Skeletal muscle tissue (tissue), 4 donors: ENCODE measurements around the gene KEAP1. TPM values are rescaled to one million over a fixed set of nuclear protein-coding genes. Genes with fewer than 3 reads are reported as not detected.
"Not testable (repeated sequence)": the region's sequence is repeated elsewhere in the genome, so short reads cannot be mapped to it uniquely, and the experiment has no call there.

ENCODE experiments used
- H3K27ac ChIP-seq: one replicate; pipeline ENCODE4 v1.7.0; 2013; ENCODE audit warnings: mild to moderate bottlenecking, low read depth, low read length, inconsistent platforms
- H3K27me3 ChIP-seq, 3 donors: one replicate each; pipeline ENCODE4 v1.7.0; 2013; ENCODE audit warnings: low read length in 3 of 3; ENCODE audit not compliant: control insufficient read depth in 3 of 3, insufficient read depth in 3 of 3
- H3K36me3 ChIP-seq, 3 donors: one replicate each; pipeline ENCODE4 v1.7.0; 2013; ENCODE audit warnings: low read length in 3 of 3; ENCODE audit not compliant: control insufficient read depth in 3 of 3, insufficient read depth in 3 of 3
- H3K4me1 ChIP-seq, 3 donors: one replicate each; pipeline ENCODE4 v1.7.0; 2013; ENCODE audit warnings: low read length in 3 of 3, mild to moderate bottlenecking in 3 of 3; ENCODE audit not compliant: control insufficient read depth in 3 of 3, insufficient read depth in 3 of 3
- H3K4me3 ChIP-seq, 3 donors: one replicate each; pipeline ENCODE4 v1.7.0; 2013; ENCODE audit warnings: low read length in 3 of 3
- H3K9ac ChIP-seq, 3 donors: one replicate each; pipeline ENCODE4 v1.7.0; 2013; ENCODE audit warnings: low read length in 3 of 3, mild to moderate bottlenecking in 3 of 3, moderate library complexity in 2 of 3, low read depth in 1 of 3
- H3K9me3 ChIP-seq, 3 donors: one replicate each; pipeline ENCODE4 v1.7.0; 2013; ENCODE audit warnings: low read length in 3 of 3; ENCODE audit not compliant: control insufficient read depth in 3 of 3
- total RNA-seq: library from RNA; depleted of rRNA; stranded (reverse); fragments of >200 nt; gene quantifications from one replicate; pipeline ENCODE4 v1.2.3, GENCODE V29; 2014
- donor health status: Osteomylitis.

The KEAP1 gene
- total RNA-seq, 1 donor from 2014 or later: 60.0 TPM

GRCh38 chr19:10471909-10472308 lies 31.2 kb downstream of the KEAP1 start:
- no peak overlapping the region for H3K9ac ChIP-seq
- H3K27me3 ChIP-seq: no peaks in the 10 kb centered on the region
- H3K36me3 ChIP-seq: peaks cover 5 to 6% (median 5%) of the 10 kb centered on the region in 3 donors
- H3K9me3 ChIP-seq: no peaks in the 10 kb centered on the region
- no peak overlapping the region for H3K27ac ChIP-seq
- H3K4me1 ChIP-seq: no peaks in the 10 kb centered on the region
- H3K4me3 ChIP-seq: no peak overlapping the region

DNA sequence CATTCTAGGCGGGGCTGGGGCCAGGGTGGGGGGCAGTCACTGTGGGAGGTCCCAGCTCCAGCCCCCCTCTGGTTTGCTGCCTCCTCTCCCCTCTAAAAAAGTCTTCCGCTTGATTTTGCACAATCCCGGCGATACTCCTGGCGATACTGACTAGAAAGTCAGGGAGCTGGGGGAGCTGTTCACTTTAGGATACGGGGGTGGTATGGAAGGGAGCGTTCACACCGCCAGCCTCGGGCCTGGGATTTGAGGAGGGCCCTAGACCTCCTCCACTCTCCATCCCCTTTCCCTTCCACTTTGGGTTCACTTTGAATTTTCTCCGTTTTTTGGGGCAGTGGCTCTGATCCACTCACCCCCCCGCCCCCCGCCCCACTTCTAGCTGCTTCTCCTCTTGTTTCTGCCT lies 35.0 kb downstream of the KEAP1 start:
- H3K27ac ChIP-seq: no peak overlapping the region
- no peak overlapping the region for H3K9ac ChIP-seq
- H3K27me3 ChIP-seq: no peaks in the 10 kb centered on the region
- no peaks in the 10 kb centered on the region for H3K9me3 ChIP-seq
- no peak overlapping the region for H3K4me3 ChIP-seq
- peaks cover 15 to 20% (median 16%) of the 10 kb centered on the region in 3 donors for H3K36me3 ChIP-seq
- no peaks in the 10 kb centered on the region for H3K4me1 ChIP-seq

- Histone ChIP-seq H3K27me3 (no peaks in the 10 kb centered on the region), H3K36me3 (peaks cover 15 to 24% (median 16%) of the 10 kb centered on the region in 3 donors), H3K27ac (no peak overlapping the region), H3K9ac (no peak overlapping the region), H3K4me3 (no peak overlapping the region), H3K4me1 (no peaks in the 10 kb centered on the region), H3K9me3 (no peaks in the 10 kb centered on the region)
Observed at GRCh38 chr19:10467104-10467706, 36.0 kb downstream of the KEAP1 start.

DNA sequence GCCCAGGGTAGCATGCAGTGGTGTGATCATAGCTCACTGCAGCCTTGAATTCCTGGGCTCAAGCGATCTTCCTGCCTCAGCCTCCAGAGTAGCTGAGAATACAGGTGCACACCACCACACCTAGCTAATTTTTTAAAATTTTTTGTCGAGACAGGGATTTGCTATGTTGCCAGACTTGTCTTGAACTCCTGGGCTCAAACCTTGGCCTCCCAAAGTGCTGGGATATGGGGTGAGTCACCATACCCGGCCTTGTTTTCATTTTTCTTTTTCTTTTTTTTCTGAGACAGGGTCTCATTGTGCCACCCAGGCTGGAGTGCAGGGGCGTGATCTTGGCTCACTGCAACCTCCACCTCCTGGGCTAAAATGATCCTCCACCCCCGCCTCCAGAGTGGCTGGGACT lies 38.7 kb downstream of the KEAP1 start:
- Histone ChIP-seq H3K4me1 (peaks cover 0 to 10% (median 0%) of the 10 kb centered on the region in 3 donors), H3K27me3 (no peaks in the 10 kb centered on the region), H3K36me3 (peaks cover 17 to 27% (median 20%) of the 10 kb centered on the region in 3 donors), H3K9ac (no peak overlapping the region), H3K4me3 (no peak overlapping the region), H3K9me3 (no peaks in the 10 kb centered on the region), H3K27ac (no peak overlapping the region)

GRCh38 chr19:10462557-10462956 lies 40.6 kb downstream of the KEAP1 start:
- H3K36me3 ChIP-seq: peaks cover 23 to 42% (median 31%) of the 10 kb centered on the region in 3 donors
- no peak overlapping the region for H3K4me3 ChIP-seq
- H3K27ac ChIP-seq: no peak overlapping the region
- no peaks in the 10 kb centered on the region for H3K9me3 ChIP-seq
- no peaks in the 10 kb centered on the region for H3K27me3 ChIP-seq
- H3K9ac ChIP-seq: no peak overlapping the region
- H3K4me1 ChIP-seq: peaks cover 0 to 10% (median 0%) of the 10 kb centered on the region in 3 donors

DNA sequence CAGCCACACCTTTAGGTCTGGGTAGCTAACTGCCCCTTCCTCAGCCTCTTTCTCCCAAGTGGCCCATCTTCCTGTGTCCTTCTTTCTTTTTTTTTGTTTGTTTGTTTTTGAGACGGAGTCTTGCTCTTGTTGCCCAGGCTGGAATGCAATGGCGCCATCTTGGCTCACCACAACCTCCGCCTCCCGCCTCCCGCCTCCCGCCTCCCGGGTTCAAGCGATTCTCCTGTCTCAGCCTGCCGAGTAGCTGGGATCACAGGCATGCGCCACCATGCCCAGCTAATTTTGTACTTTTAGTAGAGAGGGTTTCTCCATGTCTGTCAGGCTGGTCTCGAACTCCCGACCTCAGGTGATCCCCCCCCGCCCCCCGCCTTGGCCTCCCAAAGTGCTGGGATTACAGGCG lies 41.1 kb downstream of the KEAP1 start:
- H3K4me3 ChIP-seq, H3K27me3 ChIP-seq, H3K4me1 ChIP-seq, H3K9ac ChIP-seq, H3K9me3 ChIP-seq: not testable (repeated sequence)
- peaks cover 18 to 41% (median 27%) of the 10 kb centered on the region in 3 donors for H3K36me3 ChIP-seq
- peak overlapping the region; percentile 62 for H3K27ac ChIP-seq

GRCh38 chr19:10461047-10461949 lies 41.9 kb downstream of the KEAP1 start:
- Histone ChIP-seq H3K27ac (peak overlapping the region; percentile 62), H3K4me3 (peak overlapping the region; percentile 37 to 62 (median 49)), H3K27me3 (no peaks in the 10 kb centered on the region), H3K36me3 (peaks cover 11 to 39% (median 22%) of the 10 kb centered on the region in 3 donors), H3K4me1 (peaks cover 0 to 10% (median 0%) of the 10 kb centered on the region in 3 donors), H3K9ac (peak overlapping the region in 2 of 3 donors; percentile 32 to 57), H3K9me3 (no peaks in the 10 kb centered on the region)

DNA sequence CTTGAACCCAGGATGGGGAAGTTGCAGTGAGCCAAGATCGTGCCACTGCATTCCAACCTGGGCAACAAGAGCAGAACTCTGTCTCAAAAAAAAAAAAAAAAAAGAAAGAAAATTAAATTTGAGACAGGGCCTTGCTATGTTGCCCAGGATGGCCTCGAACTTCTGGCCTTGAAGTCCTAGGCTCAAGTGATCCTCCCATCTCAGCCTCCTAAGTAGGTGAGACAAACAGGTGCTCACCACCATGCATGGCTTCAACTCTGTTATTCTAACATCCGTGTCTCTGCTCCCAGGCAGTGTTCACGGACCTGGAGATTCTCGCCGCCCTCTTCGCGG lies 42.5 kb downstream of the KEAP1 start:
- Histone ChIP-seq H3K27ac (no peak overlapping the region), H3K9me3 (no peaks in the 10 kb centered on the region), H3K4me1 (peaks cover 0 to 10% (median 0%) of the 10 kb centered on the region in 3 donors), H3K27me3 (no peaks in the 10 kb centered on the region), H3K36me3 (peaks cover 11 to 42% (median 22%) of the 10 kb centered on the region in 3 donors), H3K9ac (no peak overlapping the region), H3K4me3 (no peak overlapping the region)

DNA sequence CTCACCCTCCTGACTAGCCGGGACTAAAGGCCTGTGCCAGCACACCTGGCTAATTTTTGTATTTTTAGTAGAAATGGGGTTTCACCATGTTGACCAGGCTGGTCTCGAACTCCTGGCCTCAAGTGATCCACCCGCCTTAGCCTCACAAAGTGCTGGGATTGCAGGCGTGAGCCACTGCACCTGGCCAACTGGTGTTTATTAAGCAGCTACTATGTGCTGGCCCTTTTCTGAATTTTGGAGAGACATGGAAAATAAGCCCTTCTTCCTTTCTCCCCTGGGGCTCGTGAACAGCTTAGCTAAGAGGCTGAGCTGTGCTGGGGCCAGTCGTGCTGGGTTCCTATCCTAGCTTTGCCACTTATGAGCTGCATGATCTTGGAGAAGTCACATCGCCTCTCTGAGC lies 44.4 kb downstream of the KEAP1 start:
- H3K4me3 ChIP-seq, H3K27me3 ChIP-seq, H3K9ac ChIP-seq, H3K9me3 ChIP-seq, H3K27ac ChIP-seq: not testable (repeated sequence)
- Histone ChIP-seq H3K36me3 (peaks cover 9 to 38% (median 21%) of the 10 kb centered on the region in 3 donors), H3K4me1 (peaks cover 0 to 10% (median 0%) of the 10 kb centered on the region in 3 donors)

- Histone ChIP-seq H3K27ac (no peak overlapping the region), H3K9me3 (no peaks in the 10 kb centered on the region), H3K9ac (peak overlapping the region in 1 of 3 donors; percentile 10), H3K4me1 (peaks cover 0 to 5% (median 0%) of the 10 kb centered on the region in 3 donors), H3K4me3 (no peak overlapping the region), H3K36me3 (peaks cover 8 to 42% (median 18%) of the 10 kb centered on the region in 3 donors), H3K27me3 (no peaks in the 10 kb centered on the region)
Observed at GRCh38 chr19:10454267-10454666, 48.9 kb downstream of the KEAP1 start.
